ENCODE measurements around the gene TRIM44.
"Not testable (repeated sequence)": the region's sequence is repeated elsewhere in the genome, so short reads cannot be mapped to it uniquely, and the experiment has no call there.

The TRIM44 gene

DNA sequence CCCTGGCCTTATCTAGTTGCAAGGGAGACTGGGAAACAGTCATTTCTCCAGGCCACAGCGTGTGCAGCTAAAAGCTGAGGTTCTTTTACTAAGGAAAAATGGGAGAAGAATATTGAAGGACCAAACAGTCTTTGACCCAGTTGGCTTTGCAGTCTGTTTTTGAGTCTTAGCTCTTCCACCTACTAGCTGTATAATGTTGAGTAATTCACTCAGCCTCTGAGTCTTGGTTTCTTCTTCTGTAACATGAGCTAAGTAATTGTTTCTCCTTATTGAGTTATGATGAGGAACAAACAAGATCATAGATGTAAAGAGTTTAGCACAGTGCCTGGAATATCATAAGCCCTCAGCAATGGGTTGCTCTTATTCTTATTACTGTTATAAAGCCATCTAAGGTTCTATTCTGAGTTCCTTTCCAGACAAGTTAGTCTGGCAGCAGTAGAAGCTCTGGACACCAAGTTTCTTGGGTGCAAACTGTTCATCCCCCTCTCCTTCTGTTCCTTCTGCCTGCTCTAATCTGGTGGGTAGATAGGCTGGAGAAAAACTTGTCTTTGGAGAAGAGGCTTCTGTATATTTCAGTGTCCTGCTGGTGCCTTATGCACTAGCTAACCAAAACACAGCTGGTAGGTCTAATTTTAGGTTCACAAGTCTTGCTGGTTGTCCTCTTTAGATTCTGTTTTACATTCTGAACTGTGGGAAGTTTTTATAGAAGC is 13.5 kb downstream of the TRIM44 start:
- no peak for DNase-seq

GRCh38 chr11:35676611-35676965 is 14.0 kb downstream of the TRIM44 start:
- DNase-seq = no peak

GRCh38 chr11:35677904-35678303 is 15.3 kb downstream of the TRIM44 start:
- no peak for DNase-seq

DNA sequence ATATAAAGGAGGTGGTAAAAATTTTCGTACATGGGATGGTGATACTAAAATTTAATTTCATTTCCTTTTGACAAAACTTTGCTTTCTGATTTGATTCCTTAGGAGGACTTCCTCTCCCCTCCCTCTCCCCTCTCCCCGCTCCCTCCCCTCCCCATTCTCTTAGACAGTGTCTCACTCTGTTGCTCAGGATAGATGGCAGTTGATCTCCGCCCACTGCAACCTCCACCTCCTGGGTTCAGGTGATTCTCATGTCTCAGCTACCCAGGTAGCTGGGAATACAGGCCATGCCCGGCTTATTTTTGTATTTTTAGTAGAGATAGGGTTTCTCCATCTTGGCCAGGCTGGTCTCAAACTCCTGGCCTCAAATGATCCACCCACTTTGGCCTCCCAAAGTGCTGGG is 15.9 kb downstream of the TRIM44 start:
- DNase-seq = no peak

DNA sequence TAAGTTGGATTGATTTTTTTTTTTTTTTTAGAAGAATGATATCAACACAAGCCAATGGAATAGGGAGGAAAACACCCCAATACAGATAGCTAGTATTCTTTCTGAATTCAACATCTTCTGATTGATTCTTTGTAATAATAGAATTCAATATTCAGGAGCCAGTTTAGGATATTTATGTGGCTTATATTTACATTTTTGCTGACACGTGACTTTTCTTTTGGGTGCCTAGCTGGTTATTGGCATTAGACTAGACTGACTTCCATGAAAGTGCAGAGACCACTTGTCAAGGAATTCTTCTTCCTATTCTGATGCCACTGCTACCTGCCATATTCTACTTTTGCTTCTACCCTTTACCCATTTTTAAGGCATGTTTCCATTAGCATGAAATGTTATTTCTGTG is 16.4 kb downstream of the TRIM44 start:
- DNase-seq = no peak

GRCh38 chr11:35680506-35680905 is 17.9 kb downstream of the TRIM44 start:
- DNase-seq = no peak

- no peak for DNase-seq
Measured at GRCh38 chr11:35681163-35681767, 18.7 kb downstream of the TRIM44 start.

DNA sequence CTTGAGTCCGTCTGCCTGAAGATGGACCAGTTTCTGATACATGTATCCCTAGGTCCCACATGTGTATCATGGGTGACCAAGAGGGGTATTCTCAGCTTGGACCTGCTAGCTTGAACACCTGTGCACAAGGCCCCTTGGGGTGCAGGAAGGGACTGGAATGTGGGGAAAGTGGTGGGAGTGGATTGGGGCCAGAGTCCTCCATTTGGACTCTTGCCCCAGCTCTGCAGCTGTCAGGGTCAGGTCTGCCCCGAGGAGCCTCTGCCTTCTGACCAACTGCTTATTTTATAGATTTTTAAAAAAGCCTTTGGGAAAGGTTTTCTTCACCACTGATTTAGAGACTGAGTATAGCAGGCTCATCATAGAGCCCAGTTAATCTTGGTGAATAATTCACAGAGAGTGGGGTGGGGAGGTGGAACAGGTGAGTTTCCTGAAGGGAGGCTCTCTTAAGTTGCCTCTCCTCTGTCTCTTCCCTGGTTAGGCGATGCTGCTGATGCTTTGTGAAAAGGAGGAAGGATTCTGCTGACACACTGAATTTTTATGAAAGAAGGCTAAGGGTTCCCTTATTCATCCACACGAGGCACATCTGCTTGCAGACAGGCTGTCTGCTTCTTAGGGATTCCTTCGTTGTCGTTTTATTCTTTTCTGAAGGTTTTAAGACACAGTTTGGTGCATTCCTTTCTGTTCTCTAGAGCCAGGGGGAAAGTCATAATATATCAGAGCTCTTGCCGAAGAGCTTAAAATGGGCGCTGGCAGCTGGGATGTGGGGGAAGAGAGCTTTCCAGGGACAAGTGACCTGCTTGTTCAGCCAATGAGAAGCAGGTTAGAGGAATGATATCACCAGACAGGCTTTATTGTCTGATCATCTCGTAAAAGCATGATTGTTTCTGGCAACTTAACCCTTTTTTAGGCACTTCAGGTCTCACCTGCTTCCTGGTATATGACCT is 19.9 kb downstream of the TRIM44 start:
- DNase-seq = no peak

GRCh38 chr11:35683728-35684339 is 21.3 kb downstream of the TRIM44 start:
- DNase-seq = no peak

DNA sequence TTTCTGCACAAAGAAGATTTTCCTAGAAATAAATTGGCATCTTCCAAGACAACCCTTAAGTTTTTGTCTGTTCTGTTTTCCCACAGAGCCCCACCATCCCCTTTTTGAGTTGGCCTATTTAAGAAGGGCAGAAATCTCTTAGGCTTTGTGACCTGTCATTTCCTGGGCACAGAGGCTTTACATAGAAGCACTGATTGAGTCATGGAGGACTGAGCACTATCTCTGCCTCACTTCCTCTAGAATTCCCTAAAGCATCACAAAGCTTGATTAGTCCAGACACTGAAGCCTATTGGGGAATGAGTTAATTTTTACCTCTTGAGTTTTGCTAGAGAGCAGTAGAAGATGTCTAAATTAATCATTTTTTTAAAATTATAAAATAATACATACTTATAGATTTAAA is 25.4 kb downstream of the TRIM44 start:
- no peak for DNase-seq

DNA sequence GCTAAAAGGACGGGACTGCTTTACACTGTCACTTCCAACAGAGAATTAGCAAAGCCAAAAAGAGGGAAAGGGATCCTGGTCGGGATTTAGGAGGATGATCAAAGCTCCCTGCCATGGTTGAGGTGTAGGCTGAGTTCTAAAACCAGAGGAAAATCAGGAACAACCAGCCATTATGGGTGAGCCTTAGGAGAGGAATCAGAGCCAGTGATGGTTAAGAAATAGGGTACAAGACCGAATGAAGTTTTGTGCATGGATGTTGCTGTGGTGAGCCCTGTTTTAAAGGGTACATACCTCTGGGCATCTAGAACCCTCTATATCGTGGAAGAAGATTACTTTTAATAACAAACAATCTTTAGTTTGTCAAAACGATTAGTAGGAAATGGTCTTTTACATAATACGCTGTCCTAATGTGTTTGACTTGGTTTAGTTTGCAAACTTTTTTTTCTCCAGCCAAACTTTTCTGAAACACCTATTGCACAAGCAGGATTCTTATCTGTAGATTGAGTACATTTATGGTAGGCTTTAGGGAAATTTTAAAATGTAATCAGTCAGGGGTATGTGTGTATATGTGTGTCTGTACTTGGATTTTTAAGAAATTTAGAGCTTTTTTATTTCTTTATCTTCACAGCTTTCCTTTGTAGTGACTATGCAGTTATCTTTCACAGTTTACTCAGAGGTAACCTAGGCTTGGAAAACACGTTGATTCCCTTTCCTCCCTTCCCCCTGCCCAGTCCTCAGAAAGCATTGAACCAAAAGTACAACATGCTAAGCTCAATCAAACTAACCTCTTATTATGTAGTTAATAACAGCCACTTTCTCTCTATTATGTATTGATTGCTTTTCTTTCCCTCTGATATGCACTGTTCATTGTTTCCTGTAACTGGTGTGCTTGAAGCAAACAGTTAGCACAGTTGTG is 26.8 kb downstream of the TRIM44 start:
- no peak for DNase-seq

DNA sequence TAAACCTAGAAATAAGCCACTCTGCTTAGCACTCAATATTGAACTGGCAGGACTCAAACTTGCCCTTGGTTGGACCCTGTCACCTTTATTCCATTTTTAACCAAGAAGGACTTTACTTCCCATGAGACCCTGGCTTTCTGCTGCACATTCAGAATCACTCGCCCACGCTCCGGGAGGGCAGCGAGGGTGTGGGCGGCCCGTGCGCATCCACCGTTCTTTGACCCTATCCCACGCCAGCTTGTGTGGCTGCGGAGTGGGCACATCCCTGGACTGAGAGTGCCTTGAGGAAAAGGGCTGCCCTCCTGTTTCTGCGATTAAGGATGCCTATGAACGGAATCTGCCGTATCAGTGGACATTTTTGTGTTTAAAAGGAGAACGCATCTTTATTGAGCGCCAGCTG is 39.6 kb downstream of the TRIM44 start:
- no peak for DNase-seq

DNA sequence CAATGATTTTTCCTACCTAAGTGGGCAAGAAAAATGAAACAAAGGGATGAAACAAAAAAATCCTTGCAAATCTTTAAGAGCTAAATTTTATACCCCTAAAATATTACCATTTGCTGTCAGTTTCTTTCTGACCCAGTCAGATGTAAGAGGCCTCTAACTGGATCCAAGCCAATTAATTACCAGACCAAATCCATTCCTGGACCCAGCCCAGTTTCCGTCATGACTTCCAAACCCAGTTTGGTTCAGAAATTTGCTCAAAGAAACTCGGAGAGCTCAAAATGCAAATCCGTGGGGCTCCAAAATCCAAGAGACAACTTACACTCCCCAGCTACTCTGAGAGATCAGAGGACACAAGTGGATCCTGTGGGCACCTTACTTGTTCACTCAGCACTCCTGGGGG is 46.8 kb downstream of the TRIM44 start:
- DNase-seq = no peak

DNA sequence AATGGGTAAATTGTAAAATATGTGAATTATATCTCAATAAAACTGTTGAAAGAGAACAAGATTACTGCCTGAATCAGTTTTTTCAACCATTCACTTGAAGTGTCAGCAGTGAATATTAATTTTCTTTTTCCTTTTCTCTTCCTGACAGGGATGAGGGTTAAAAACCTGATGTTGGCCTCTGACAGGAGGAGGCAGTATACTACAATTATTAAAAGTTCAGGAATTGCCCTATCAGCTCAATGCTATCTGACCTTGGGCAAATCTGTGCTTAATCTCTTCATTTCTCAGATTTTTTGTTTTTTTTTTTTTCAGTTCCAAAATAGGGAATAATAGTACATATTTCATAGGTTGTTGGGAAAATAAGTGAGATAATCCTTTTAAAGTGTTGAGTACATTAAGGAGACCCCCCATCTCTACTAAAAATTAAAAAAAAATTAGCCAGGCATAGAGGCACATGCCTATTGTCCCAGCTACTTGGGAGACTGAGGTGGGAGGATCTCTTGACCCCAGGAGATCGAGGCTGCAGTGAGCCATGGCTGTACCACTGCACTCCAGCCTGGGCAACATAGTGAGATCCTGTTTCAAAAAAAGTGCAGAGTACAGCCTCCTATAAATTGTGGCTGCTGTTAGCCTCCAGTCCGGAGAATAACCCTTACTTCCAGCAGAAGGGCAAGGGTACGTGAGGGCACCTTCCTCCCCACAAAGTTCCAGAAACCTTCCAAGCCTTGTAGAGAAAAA is 48.8 kb downstream of the TRIM44 start:
- DNase-seq = no peak

- DNase-seq = no peak
Measured at GRCh38 chr11:35711924-35712323, 49.3 kb downstream of the TRIM44 start.

DNA sequence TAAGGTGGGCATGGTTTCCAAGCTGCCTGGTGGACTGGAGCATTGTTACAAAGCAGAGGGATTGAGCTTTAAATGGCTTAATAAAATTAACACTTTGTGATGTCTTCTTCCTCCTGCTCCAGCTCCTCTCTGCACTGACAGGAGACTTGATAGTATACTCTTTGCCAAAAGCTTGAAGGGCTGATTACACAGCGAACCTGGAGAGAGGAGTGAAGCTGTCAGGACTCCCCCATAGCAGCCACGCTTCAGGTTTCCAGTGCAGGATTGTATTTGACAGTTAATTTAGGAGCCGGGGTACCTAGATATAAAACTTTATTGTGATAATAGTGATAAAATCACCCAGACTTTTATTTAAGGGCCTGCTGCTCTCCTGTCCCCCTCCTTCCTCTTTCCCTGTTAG is 50.0 kb downstream of the TRIM44 start:
- no peak for DNase-seq

GRCh38 chr11:35714882-35715627 is 52.5 kb downstream of the TRIM44 start:
- DNase-seq = peak; percentile 59

DNA sequence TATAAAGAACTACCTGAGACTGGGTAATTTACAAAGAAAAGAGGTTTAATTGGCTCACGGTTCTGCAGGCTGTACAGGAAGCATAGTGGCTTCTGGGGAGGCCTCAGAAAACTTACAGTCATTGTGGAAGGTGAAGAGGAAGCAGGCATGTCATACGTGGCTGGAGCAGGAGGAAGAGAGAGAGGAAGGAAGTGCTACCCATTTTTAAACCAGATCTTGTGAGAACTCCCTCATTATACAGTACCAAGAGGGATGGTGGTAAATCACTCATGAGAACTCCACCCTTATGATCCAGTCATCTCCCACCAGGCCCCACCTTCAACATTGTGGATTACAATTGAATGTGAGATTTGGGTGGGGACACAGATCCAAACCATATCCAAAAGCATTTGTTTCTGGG is 53.1 kb downstream of the TRIM44 start:
- DNase-seq = not testable (repeated sequence)

GRCh38 chr11:35717043-35717442 is 54.5 kb downstream of the TRIM44 start:
- no peak for DNase-seq

DNA sequence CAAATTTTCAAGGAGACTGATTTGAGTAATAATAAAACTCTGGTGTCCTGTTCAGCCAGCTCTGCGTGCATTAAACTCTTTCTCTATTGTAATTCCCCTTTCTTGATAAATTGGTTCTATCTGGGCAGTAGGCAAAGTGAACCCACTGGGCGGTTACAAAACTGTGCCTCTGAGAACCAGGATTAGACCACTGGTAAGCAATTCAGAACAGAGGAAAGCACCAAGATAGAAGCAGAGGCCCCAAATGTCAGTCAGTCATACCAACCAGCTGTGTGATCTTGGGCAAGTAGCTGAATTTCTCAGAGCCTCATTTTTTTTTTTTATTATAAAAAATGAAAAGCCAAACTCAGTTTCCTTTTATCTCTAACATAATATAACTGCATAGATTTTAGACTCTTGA is 54.9 kb downstream of the TRIM44 start:
- DNase-seq = no peak
